K562 (cell line): ENCODE measurements around the gene RASSF10. TPM values are rescaled to one million over a fixed set of nuclear protein-coding genes. Genes with fewer than 3 reads are reported as not detected.

ENCODE experiments used
- ATAC-seq: fragments of 200-7000 bp; cut with Tn5 transposase; 3 replicates; pipeline ENCODE4 v1.9.1; 2020; ENCODE audit warnings: moderate library complexity
- BruUV-seq: library from RNA; stranded (reverse); fragments of 400-500 nt; replicated peaks from 2 replicates; lab custom pipeline; 2021; lab: Mats Ljungman, UMichigan
- CTCF ChIA-PET: fragments of 300-600 bp; formaldehyde crosslinking; extraction: SDS; loops from one replicate; lab custom pipeline; 2021; ENCODE audit warnings: low intra/inter-chr PET ratio; lab: Yijun Ruan, JAX
- POLR2A ChIA-PET: fragments of 300-600, 350-650 bp; sonication (Branson Sonifier 250); formaldehyde crosslinking; extraction: SDS; loops from one replicate; lab custom pipeline; 2021; ENCODE audit warnings: antibody characterized with exemption, inconsistent platforms; lab: Yijun Ruan, JAX
- DNase-seq, 4 experiments: peaks; one replicate each; pipeline versions ENCODE4 v3.0.0 to v3.0.0-alpha.2; 2011 to 2018; ENCODE audit warnings: low spot score in 3 of 4, mixed read lengths in 3 of 4; ENCODE audit errors: extremely low read depth in 1 of 4
- FAIRE-seq: peaks from 2 replicates; lab custom pipeline; 2011; peaks lifted over from hg19 to GRCh38; lab: Jason Lieb, UNC
- H2AFZ ChIP-seq: 2 replicates; pipeline ENCODE4 v1.6.0; 2011; ENCODE audit warnings: low read depth, low read length, control low read depth, inconsistent platforms
- H3K27ac ChIP-seq: fragments of 200-600 bp; 3 replicates; pipeline ENCODE4 v1.8.0; 2011; ENCODE audit warnings: low read depth, mild to moderate bottlenecking, control low read depth, inconsistent platforms, low read length, moderate library complexity, mixed read lengths; ENCODE audit errors: extremely low read depth
- H3K27me3 ChIP-seq, 2 experiments: fragments of 300-600 bp in 1 of 2; 2 replicates in 1 of 2; 3 replicates in 1 of 2; pipeline versions ENCODE4 v1.6.0 to v1.8.0; 2011; ENCODE audit warnings: inconsistent platforms in 2 of 2, low read length in 2 of 2, mild to moderate bottlenecking in 1 of 2, mixed read lengths in 1 of 2, moderate library complexity in 1 of 2; ENCODE audit not compliant: control insufficient read depth in 2 of 2, insufficient read depth in 2 of 2
- H3K36me3 ChIP-seq: fragments of 300-600 bp; 3 replicates; pipeline ENCODE4 v1.8.0; 2011; ENCODE audit warnings: mild to moderate bottlenecking, low read length, inconsistent platforms; ENCODE audit not compliant: control insufficient read depth, insufficient read depth
- H3K4me1 ChIP-seq, 2 experiments: fragments of 200-600 bp in 1 of 2; replicated peaks in 1 of 2; 2 replicates in 1 of 2; 3 replicates in 1 of 2; pipeline versions ENCODE4 v1.5.1 to v1.8.0; 2011; ENCODE audit warnings: inconsistent platforms in 2 of 2, low read length in 2 of 2, mild to moderate bottlenecking in 1 of 2, mixed read lengths in 1 of 2, moderate library complexity in 1 of 2; ENCODE audit not compliant: control insufficient read depth in 2 of 2, insufficient read depth in 2 of 2
- H3K4me2 ChIP-seq: 2 replicates; pipeline ENCODE4 v1.6.1; 2011; ENCODE audit warnings: low read length, control low read depth, inconsistent platforms, mixed read lengths; ENCODE audit not compliant: insufficient read depth
- H3K4me3 ChIP-seq: fragments of 200-600 bp; sonication (generic), shearing (Covaris generic); 2 replicates; pipeline ENCODE4 v1.5.1; 2016; ENCODE audit warnings: control low read depth, inconsistent platforms
- H3K79me2 ChIP-seq: fragments of 200-600 bp; 3 replicates; pipeline ENCODE4 v1.8.0; 2011; ENCODE audit warnings: low read length, inconsistent platforms; ENCODE audit not compliant: control insufficient read depth, insufficient read depth
- H3K9ac ChIP-seq, 2 experiments: 2 replicates each; pipeline versions ENCODE4 v1.6.0 to v1.6.1; 2011; ENCODE audit warnings: low read depth in 2 of 2, low read length in 2 of 2, control low read depth in 1 of 2, inconsistent platforms in 1 of 2, mild to moderate bottlenecking in 1 of 2, mixed read lengths in 1 of 2; ENCODE audit not compliant: insufficient read depth in 1 of 2
- H3K9me1 ChIP-seq: one replicate; pipeline ENCODE4 v1.6.0; 2011; ENCODE audit warnings: inconsistent platforms, mild to moderate bottlenecking, low read length, moderate library complexity; ENCODE audit not compliant: control insufficient read depth, insufficient read depth
- H3K9me3 ChIP-seq: replicated peaks from 2 replicates; pipeline ENCODE4 v1.5.1; 2011; ENCODE audit warnings: low read depth, low read length, inconsistent platforms; ENCODE audit not compliant: control insufficient read depth, insufficient read depth
- H4K20me1 ChIP-seq: replicated peaks from 2 replicates; pipeline ENCODE4 v1.6.1; 2011; ENCODE audit warnings: low read length, inconsistent platforms, mixed read lengths; ENCODE audit not compliant: control insufficient read depth, insufficient read depth
- CXXC5 ChIP-seq: fragments of 250-450 bp; sonication (Bioruptor Pico); IDR thresholded peaks from 2 replicates; pipeline ENCODE4 v1.8.0; 2022; ENCODE audit warnings: inconsistent platforms, mild to moderate bottlenecking, moderate library complexity
- DACH1 ChIP-seq: fragments of 450-650 bp; IDR thresholded peaks from 2 replicates; pipeline ENCODE4 v1.6.1; 2018; ENCODE audit not compliant: partially characterized antibody
- MLX ChIP-seq, 2 experiments: fragments of 450-650 bp in 1 of 2; sonication (generic) in 1 of 2; formaldehyde crosslinking; conservative IDR thresholded peaks; 2 replicates each; pipeline versions ENCODE4 v1.4.0 to v1.8.1; 2020 to 2022; ENCODE audit warnings: mild to moderate bottlenecking in 1 of 2, missing genetic modification reagents in 1 of 2
- PBX2 ChIP-seq, 2 experiments: IDR thresholded peaks in 1 of 2; conservative IDR thresholded peaks in 1 of 2; 2 replicates each; pipeline ENCODE4 v1.6.1; 2016; ENCODE audit warnings: low read depth in 2 of 2, mild to moderate bottlenecking in 1 of 2, missing compliant biosample characterization in 1 of 2, missing genetic modification characterization in 1 of 2, moderate library complexity in 1 of 2
- ZBTB11 ChIP-seq, 3 experiments: fragments of 200-800 bp in 1 of 3; fragments of 250-450 bp in 1 of 3; fragments of 450-650 bp in 1 of 3; sonication (Bioruptor Pico) in 1 of 3; sonication (Bioruptor generic) in 1 of 3; formaldehyde crosslinking in 1 of 3; IDR thresholded peaks; 2 replicates each; pipeline versions ENCODE4 v1.6.1 to v1.8.0; 2016 to 2022; ENCODE audit warnings: mild to moderate bottlenecking in 2 of 3, missing genetic modification characterization in 2 of 3, missing compliant biosample characterization in 1 of 3, moderate library complexity in 1 of 3
- ZFX ChIP-seq: sonication (generic); formaldehyde crosslinking; IDR thresholded peaks from 2 replicates; pipeline ENCODE4 v1.8.0; 2022; ENCODE audit warnings: mild to moderate bottlenecking, missing genetic modification reagents, moderate library complexity
- ZHX1 ChIP-seq: fragments of 150-350 bp; conservative IDR thresholded peaks from 2 replicates; pipeline ENCODE4 v1.6.1; 2014; ENCODE audit warnings: low read length
- WGBS: fragments of 100-300 bp; shearing (Covaris generic); methylation state at CpG from one replicate; pipeline ENCODE4 v1.1.6; 2016; ENCODE audit warnings: low coverage, mixed read lengths; ENCODE audit not compliant: insufficient coverage; ENCODE audit errors: missing lambda C conversion rate; 5-methylcytosine and 5-hydroxymethylcytosine counted together
- in situ Hi-C: fragments of 300-500 bp; cut with MboI; formaldehyde crosslinking; loops from 4 replicates; pipeline ENCODE4 v1.15.0; 2018; ENCODE audit warnings: inconsistent platforms, mixed read lengths
- intact Hi-C: fragments of 100-400 bp; cut with micrococcal nuclease; formaldehyde crosslinking; loops from 2 replicates; pipeline ENCODE4 v1.14.2; 2022
- polyA plus RNA-seq, 8 experiments: library from polyadenylated mRNA; depleted of rRNA in 4 of 8; stranded (reverse) in 5 of 8; unstranded in 3 of 8; fragments of >200 nt; fragmentation: Nextera tagmentation in 2 of 8; fragmentation: Illumina TruSeq in 1 of 8; extraction: Ambion mirVana in 2 of 8; extraction: Trizol in 1 of 8; gene quantifications; 2 replicates each; pipeline versions ENCODE4 v1.2.1 to v1.2.3, GENCODE V29; 2011 to 2014; ENCODE audit warnings: inconsistent platforms in 1 of 8, missing spikeins in 1 of 8
- total RNA-seq, 7 experiments: library from RNA; depleted of rRNA in 6 of 7; stranded (reverse); fragments of >200 nt in 6 of 7; fragmentation: Illumina TruSeq in 2 of 7; extraction: Trizol in 2 of 7; gene quantifications; 2 replicates each; pipeline versions ENCODE4 v1.2.1 to v1.2.3, GENCODE V29; 2011 to 2021; ENCODE audit warnings: low replicate concordance in 1 of 7

The RASSF10 gene
- total and polyA plus RNA-seq, 9 of the 15 experiments (the other 6 are each of a cell fraction or from before 2014, with no cell fraction given), result not detected

- no peak for TF ChIP-seq ZBTB11 (CRISPR knock-in tag; IDR thresholded peaks at IDR 0.05)
Observed at GRCh38 chr11:13031349-13031748, 22.2 kb downstream of the RASSF10 start (continued).

- DNase-seq, result no peak
- no peak for FAIRE-seq
- no peaks in the 10 kb centered on the region for H3K79me2 ChIP-seq
- H2AFZ ChIP-seq, result no peak overlapping the region
- in situ Hi-C loops, result no loop called here
- intact Hi-C loops, result no loop called here
- H3K36me3 ChIP-seq, result no peaks in the 10 kb centered on the region
- no TSS peak for BruUV-seq
- H4K20me1 ChIP-seq, result no peaks in the 10 kb centered on the region; the same call in 1 of the 2 replicates
- no peak overlapping the region for H3K9ac ChIP-seq
- H3K27me3 ChIP-seq, result peaks cover 6 to 21% of the 10 kb centered on the region in 2 experiments; a peak in 4 of 5 replicates
- H3K4me3 ChIP-seq, result no peak overlapping the region
- H3K9me3 ChIP-seq, result no peaks in the 10 kb centered on the region
- ChIA-PET CTCF (no interaction called here), POLR2A (interaction anchor here (1.0 kb wide), 1 partner anchor 127 kb away, joined by 3 read pairs; no protein-coding TSS in a partner anchor)
- H3K9me1 ChIP-seq, result no peaks in the 10 kb centered on the region
- no peak for ATAC-seq
- no peak overlapping the region for H3K4me2 ChIP-seq
- H3K4me1 ChIP-seq, result no peaks in the 10 kb centered on the region
- no peak overlapping the region for H3K27ac ChIP-seq
- WGBS, result 23% methylated on average over 4 of the region's 4 CpGs
- no peak for TF ChIP-seq CXXC5 (CRISPR knock-in tag)
- no peak for TF ChIP-seq PBX2 (CRISPR knock-in tag; IDR thresholded peaks at IDR 0.05; ENCODE audit: low read depth)
- TF ChIP-seq PBX2 (tag; conservative IDR thresholded peaks at IDR 0.05; ENCODE audit: low read depth), result no peak
- TF ChIP-seq DACH1, result no peak
- no peak for TF ChIP-seq ZFX (CRISPR knock-in tag)
- TF ChIP-seq MLX (CRISPR knock-in tag; conservative IDR thresholded peaks at IDR 0.05), result no peak
- no peak for TF ChIP-seq ZHX1
Observed at GRCh38 chr11:13033760-13034533, 24.8 kb downstream of the RASSF10 start.
